ENCODE data around the gene NFATC1.

The NFATC1 gene

GRCh38 chr18:79432376-79433120, 36.8 kb downstream of the NFATC1 start:
- Histone ChIP-seq H3K9me3 (ENCODE audit: severe bottlenecking) (no peaks in the 10 kb centered on the region), H3K4me3 (ENCODE audit: severe bottlenecking) (no peak overlapping the region), H3K4me1 (ENCODE audit: insufficient read depth, poor library complexity, severe bottlenecking) (no peaks in the 10 kb centered on the region), H3K27me3 (ENCODE audit: insufficient read depth, poor library complexity, severe bottlenecking) (no peaks in the 10 kb centered on the region), H3K27ac (ENCODE audit: poor library complexity, severe bottlenecking) (no peak overlapping the region), H3K36me3 (ENCODE audit: low read depth) (no peaks in the 10 kb centered on the region)
- no peak for DNase-seq (ENCODE audit: low spot score)
- no peak for TF ChIP-seq CTCF (IDR thresholded peaks at IDR 0.05; ENCODE audit: poor library complexity, severe bottlenecking)
- no peak for ATAC-seq (ENCODE audit: low read depth)

- ATAC-seq (ENCODE audit: low read depth) (no peak), DNase-seq (ENCODE audit: low spot score) (no peak)
- no peaks in the 10 kb centered on the region for H3K9me3 ChIP-seq (ENCODE audit: severe bottlenecking)
- no peak overlapping the region for H3K27ac ChIP-seq (ENCODE audit: poor library complexity, severe bottlenecking)
- H3K4me3 ChIP-seq (ENCODE audit: severe bottlenecking): no peak overlapping the region
- no peaks in the 10 kb centered on the region for H3K27me3 ChIP-seq (ENCODE audit: insufficient read depth, poor library complexity, severe bottlenecking)
- no peak for TF ChIP-seq CTCF (IDR thresholded peaks at IDR 0.05; ENCODE audit: poor library complexity, severe bottlenecking)
- H3K4me1 ChIP-seq (ENCODE audit: insufficient read depth, poor library complexity, severe bottlenecking): no peaks in the 10 kb centered on the region
- H3K36me3 ChIP-seq (ENCODE audit: low read depth): no peaks in the 10 kb centered on the region
Measured at GRCh38 chr18:79433431-79433830, 37.7 kb downstream of the NFATC1 start.

- H3K27me3 ChIP-seq (ENCODE audit: insufficient read depth, poor library complexity, severe bottlenecking): no peaks in the 10 kb centered on the region
- TF ChIP-seq CTCF (IDR thresholded peaks at IDR 0.05; ENCODE audit: poor library complexity, severe bottlenecking): no peak
- ATAC-seq (ENCODE audit: low read depth) (no peak), DNase-seq (ENCODE audit: low spot score) (no peak)
- H3K9me3 ChIP-seq (ENCODE audit: severe bottlenecking): no peaks in the 10 kb centered on the region
- no peaks in the 10 kb centered on the region for H3K4me1 ChIP-seq (ENCODE audit: insufficient read depth, poor library complexity, severe bottlenecking)
- H3K36me3 ChIP-seq (ENCODE audit: low read depth): no peaks in the 10 kb centered on the region
- H3K4me3 ChIP-seq (ENCODE audit: severe bottlenecking): no peak overlapping the region
- H3K27ac ChIP-seq (ENCODE audit: poor library complexity, severe bottlenecking): no peak overlapping the region
Measured at GRCh38 chr18:79434607-79435401, 39.1 kb downstream of the NFATC1 start.

DNA sequence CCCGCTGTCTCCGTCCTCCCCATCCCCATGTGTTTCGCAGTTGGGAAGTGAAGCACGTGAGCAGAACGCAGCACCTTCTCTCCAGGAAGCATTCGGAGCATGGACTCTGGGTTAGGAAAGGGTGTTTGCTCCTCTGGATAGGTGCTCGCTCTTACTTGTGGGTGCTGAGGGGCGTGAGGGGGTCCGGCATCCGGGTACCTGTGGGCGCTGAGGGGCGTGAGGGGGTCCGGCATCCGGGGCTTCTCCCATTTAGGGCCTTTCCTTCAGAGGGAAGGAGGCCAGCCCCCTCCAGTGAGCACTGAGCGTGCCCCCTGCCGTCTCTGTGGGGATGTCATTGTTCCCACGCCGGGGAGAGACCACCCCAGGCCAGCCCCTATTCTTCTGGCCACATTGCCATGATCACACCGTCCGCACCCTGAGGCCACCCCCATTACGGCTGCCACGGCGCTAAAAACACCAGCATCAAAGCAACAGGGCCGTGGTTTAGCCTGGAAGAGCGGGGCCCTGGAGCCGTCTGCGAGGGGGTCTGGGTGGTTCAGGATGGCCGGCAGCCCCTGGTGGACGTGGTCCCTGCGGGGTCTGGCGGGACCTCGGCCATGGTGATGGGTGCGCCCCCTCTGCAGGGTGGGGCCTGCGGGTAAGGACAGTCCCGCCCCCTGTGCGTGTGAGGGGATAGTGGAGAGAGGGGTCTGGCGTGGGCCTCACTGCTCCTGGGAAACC, 41.0 kb downstream of the NFATC1 start:
- no peak for TF ChIP-seq CTCF (IDR thresholded peaks at IDR 0.05; ENCODE audit: poor library complexity, severe bottlenecking)
- Histone ChIP-seq H3K27ac (ENCODE audit: poor library complexity, severe bottlenecking) (no peak overlapping the region), H3K27me3 (ENCODE audit: insufficient read depth, poor library complexity, severe bottlenecking) (no peaks in the 10 kb centered on the region)

More for the DNA sequence above, 41.0 kb downstream of the NFATC1 start:
- Histone ChIP-seq H3K4me1 (ENCODE audit: insufficient read depth, poor library complexity, severe bottlenecking) (no peaks in the 10 kb centered on the region), H3K36me3 (ENCODE audit: low read depth) (no peaks in the 10 kb centered on the region), H3K9me3 (ENCODE audit: severe bottlenecking) (no peaks in the 10 kb centered on the region), H3K4me3 (ENCODE audit: severe bottlenecking) (no peak overlapping the region)
- DNase-seq (ENCODE audit: low spot score) (no peak), ATAC-seq (ENCODE audit: low read depth) (no peak)
